GM12891 (cell line): ENCODE data around the gene TBRG1.

Experiments used
- DNase-seq: peaks from one replicate; pipeline ENCODE4 v3.0.0; 2011; ENCODE audit warnings: low spot score; ENCODE audit not compliant: insufficient read length
- FAIRE-seq: peaks from 2 replicates; lab custom pipeline; 2011; peaks lifted over from hg19 to GRCh38; lab: Jason Lieb, UNC
- PAX5 ChIP-seq: IDR thresholded peaks from 2 replicates; pipeline ENCODE4 v1.6.1; 2011; ENCODE audit warnings: low read length, moderate library complexity, mild to moderate bottlenecking; ENCODE audit not compliant: insufficient read depth, severe bottlenecking
- POLR2A ChIP-seq: IDR thresholded peaks from 2 replicates; pipeline ENCODE4 v1.6.1; 2011; ENCODE audit warnings: low read depth, low read length, control low read depth
- POLR2AphosphoS5 ChIP-seq: IDR thresholded peaks from 2 replicates; pipeline ENCODE4 v1.6.1; 2011; ENCODE audit warnings: low read depth, low read length, control low read depth
- POU2F2 ChIP-seq: IDR thresholded peaks from 2 replicates; pipeline ENCODE4 v1.6.1; 2011; ENCODE audit warnings: low read depth, mild to moderate bottlenecking, control low read depth, low read length, moderate library complexity
- SPI1 ChIP-seq: IDR thresholded peaks from 2 replicates; pipeline ENCODE4 v1.6.1; 2011; ENCODE audit warnings: low read depth, low read length, control low read depth
- TAF1 ChIP-seq: IDR thresholded peaks from 2 replicates; pipeline ENCODE4 v1.6.1; 2011; ENCODE audit warnings: low read depth, low read length, control low read depth

TBRG1 gene

DNA sequence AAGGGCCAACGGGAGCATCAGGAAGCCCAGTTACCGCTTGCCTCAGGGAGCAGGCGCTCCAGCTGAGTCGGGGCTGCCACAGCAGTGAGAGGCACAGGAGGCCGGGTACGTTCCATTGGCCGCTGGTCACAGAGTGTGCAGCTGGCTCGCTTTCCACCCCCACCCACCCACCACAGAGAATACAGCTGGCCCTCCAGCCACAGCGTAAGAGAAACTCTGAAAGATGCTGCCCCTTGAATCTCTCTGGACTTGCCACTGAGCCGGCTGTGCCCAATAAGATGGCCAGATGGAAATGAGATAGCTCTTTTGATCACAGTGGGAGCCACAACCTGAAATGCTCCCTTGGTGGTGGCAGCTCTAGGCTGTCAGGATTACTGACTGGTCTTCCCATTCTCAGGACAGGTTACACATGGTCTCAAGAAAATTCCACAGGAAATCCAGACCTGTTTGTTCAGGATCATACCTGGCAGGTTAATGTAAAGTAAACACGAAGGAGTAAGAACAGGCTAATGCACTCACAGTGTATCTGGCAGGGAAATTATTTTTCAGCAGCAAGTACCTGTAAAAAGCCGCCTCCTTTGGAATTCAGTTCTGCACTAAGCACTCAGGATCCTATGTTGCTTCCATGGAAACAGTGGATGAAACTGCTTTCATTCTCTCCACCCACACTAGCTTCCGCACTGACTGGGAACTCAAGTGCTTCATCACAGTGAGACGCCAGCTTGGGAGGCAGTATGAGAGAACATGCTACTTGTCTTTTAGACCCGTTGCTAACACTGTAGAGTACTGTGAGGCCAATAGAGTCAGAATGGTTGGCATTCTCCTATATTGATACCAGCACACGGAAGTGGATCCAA, 34.3 kb downstream of the TBRG1 start:
- TF ChIP-seq TAF1: no peak
- no peak for TF ChIP-seq SPI1
- TF ChIP-seq PAX5: no peak
- no peak for TF ChIP-seq POLR2A
- no peak for TF ChIP-seq POLR2AphosphoS5
- no peak for TF ChIP-seq POU2F2
- no peak for DNase-seq
- FAIRE-seq: no peak

DNA sequence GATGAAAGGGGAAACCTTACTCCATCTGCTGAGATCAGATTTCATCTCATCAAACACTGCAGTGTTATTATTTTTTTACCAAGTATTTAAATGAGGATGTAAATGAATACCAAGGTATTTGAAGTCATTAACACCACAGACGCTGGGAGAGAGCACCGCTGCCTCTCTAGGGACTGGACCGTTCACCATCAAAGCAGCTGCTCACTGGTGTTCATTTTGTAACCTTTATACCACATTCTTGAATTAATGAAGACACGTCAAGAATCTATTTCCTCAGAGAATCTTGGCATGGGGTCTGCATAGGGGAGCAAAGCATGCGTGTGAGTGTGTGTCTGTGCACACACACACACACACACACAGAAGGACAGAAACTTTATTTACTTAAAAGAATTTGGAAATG, 35.2 kb downstream of the TBRG1 start:
- no peak for FAIRE-seq
- no peak for DNase-seq
- TF ChIP-seq POLR2AphosphoS5: no peak
- no peak for TF ChIP-seq POLR2A
- no peak for TF ChIP-seq PAX5
- no peak for TF ChIP-seq TAF1
- TF ChIP-seq POU2F2: no peak
- no peak for TF ChIP-seq SPI1

GRCh38 chr11:124658501-124658900, 35.8 kb downstream of the TBRG1 start:
- FAIRE-seq: no peak
- no peak for DNase-seq
- TF ChIP-seq POU2F2 (no peak), POLR2A (no peak), SPI1 (no peak), TAF1 (no peak), PAX5 (no peak), POLR2AphosphoS5 (no peak)

GRCh38 chr11:124658986-124659385, 36.3 kb downstream of the TBRG1 start:
- FAIRE-seq: no peak
- TF ChIP-seq POU2F2: no peak
- no peak for DNase-seq

DNA sequence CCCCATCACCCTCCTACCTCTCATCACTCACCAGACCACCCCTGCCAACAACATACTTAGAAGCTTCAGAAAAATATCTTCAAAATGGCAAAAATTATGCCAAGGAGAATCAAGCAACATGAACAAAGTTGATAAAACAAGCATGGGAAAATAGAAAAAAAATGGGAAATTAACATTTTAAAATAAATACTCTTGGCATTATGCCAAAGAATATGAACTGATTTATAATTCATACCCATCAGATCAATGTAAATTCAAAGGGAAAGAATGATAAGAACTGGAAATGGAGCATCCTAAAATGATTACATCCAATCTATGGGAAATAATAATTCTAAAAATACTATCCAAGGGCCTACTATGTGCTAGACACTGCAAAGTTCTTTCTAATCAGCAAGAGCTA, 38.9 kb downstream of the TBRG1 start:
- DNase-seq: no peak
- FAIRE-seq: no peak
- no peak for TF ChIP-seq SPI1
- no peak for TF ChIP-seq PAX5
- no peak for TF ChIP-seq POLR2AphosphoS5
- no peak for TF ChIP-seq POU2F2
- no peak for TF ChIP-seq POLR2A
- TF ChIP-seq TAF1: no peak

DNA sequence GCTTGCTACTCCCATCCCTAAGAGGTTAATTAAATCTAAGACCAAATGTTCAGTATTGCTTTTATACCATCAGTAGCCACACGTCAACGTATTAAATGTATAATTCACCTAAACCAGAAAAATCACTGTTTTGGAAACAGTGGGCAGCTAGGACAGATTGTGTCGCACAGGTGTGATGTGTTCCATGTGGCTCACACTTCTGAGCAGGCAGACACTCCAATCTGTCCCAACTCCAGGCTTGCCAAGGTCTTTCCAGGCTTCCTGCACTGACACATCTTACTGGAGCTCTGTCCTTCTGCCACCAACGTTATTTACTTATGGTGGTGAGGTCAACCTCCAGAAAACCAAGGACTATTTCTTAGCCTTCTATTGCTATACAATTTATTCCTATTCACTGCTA, 39.4 kb downstream of the TBRG1 start:
- TF ChIP-seq POLR2A (no peak), POLR2AphosphoS5 (no peak), TAF1 (no peak), PAX5 (no peak), SPI1 (no peak), POU2F2 (no peak)
- DNase-seq: no peak

DNA sequence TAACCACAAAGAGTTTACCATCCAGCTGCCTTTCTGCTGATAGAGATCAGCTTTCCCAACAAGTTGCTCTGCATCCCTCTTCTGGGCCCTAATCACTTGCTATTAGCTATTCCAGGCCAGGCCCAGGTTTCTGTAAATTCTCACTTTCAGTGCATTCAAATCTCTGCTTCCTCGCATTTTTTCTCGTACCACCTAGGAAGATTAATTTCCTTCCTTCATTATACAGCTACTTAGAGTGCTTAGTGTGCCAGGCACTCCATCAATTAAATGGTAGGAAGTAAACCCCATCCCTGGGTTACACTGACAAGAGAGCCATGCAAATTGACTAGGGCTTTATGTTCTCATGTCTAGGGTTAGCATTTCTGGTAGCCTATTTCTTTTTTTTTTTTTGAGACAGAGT, 41.2 kb downstream of the TBRG1 start:
- no peak for FAIRE-seq
- TF ChIP-seq PAX5 (no peak), POLR2AphosphoS5 (no peak), SPI1 (no peak), TAF1 (no peak), POU2F2 (no peak), POLR2A (no peak)
- DNase-seq: no peak

More for the DNA sequence above, 39.4 kb downstream of the TBRG1 start:
- FAIRE-seq: no peak

DNA sequence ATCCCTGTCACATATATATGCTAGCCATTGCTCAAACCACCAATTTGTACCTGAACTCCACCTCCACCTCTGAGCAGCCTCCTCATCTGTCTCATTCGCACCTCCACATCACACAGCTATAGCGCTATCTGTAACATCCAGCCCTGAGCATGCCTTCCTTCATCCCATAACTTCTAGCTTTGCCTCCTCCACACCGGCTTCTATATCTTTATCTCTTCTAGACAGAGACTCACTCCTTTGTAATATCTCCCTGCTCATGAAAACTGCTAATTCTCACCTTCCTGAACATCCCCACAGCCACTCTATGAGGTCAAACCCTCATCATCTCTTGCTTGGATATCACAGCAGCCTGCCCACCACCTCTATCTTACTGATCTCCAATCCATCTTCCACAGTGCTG, 44.9 kb downstream of the TBRG1 start:
- TF ChIP-seq TAF1 (no peak), SPI1 (no peak), POU2F2 (no peak), POLR2AphosphoS5 (no peak), POLR2A (no peak)
- FAIRE-seq (no peak), DNase-seq (no peak)

DNA sequence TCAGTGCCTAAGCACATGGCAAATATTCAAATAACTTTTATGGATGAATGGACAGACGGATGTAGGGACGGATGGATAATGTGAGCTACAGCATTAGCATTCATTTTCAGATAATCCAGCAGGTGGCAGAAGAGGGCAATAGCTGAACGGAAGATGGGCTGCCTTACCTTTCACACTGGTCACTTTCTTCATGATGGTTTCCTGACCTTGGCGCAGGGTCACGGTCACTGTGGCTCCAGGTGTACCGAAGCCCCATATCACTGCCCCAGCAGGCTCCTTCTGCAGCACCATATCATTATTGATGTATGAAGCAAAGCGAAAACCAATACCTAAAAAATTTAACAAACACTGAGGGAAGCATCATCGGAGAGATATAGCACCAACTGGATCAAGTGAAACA, 46.5 kb downstream of the TBRG1 start:
- TF ChIP-seq SPI1 (no peak), POU2F2 (peak; percentile 67; the same call in 1 of the 2 replicates)
- FAIRE-seq: peak; percentile 93
- no peak for DNase-seq

DNA sequence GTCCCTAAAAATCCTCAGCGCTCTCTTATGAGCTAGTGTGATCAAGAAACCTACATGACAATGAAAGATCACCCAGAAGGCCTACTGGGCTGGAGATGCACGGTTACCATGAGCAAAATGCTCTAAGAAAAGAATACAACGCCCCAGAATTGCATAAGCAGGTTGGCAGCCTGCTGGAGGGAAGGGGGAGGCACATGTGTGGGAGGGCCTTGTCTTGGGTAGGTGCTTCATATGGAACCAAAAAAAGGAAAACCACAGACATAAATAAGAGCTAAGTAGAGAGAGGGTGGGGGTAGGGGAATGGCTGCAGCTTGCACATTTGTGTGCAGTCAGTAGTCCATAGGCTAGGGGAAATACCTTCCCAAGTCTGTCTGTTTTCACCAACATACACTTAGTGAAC, 48.1 kb downstream of the TBRG1 start:
- DNase-seq (no peak), FAIRE-seq (peak; percentile 81)
- no peak for TF ChIP-seq PAX5
- no peak for TF ChIP-seq POU2F2
- no peak for TF ChIP-seq POLR2AphosphoS5
- TF ChIP-seq SPI1: no peak
- no peak for TF ChIP-seq TAF1
